ENCODE results near the gene KIAA1671.

Gene KIAA1671

GRCh38 chr22:25069758-25070481 is 117.4 kb downstream of the KIAA1671 start:
- no peak for DNase-seq

DNA sequence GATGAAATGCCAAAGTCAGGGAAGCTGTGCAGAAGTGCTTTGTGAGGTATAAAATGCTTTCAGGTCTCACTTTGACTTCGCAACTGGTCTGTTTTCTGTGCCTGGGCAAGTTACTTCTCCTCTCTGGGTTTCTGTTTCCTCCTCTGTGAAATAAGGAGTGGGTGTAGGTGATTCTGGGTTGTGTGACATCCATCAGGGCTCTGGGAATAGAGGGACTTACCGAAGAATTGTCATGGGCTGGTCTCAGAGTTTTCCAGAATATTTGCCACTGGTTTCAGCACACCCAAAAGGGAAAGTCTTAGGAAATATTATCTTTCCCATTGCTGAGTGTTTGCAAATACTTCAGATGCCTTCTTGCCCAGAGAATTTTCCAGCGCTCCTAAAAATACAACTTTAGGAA is 118.4 kb downstream of the KIAA1671 start:
- DNase-seq, result peak; percentile 53

- no peak for DNase-seq
Observed at GRCh38 chr22:25071720-25072119, 119.2 kb downstream of the KIAA1671 start.

- DNase-seq, result no peak
Observed at GRCh38 chr22:25072406-25072805, 119.9 kb downstream of the KIAA1671 start.

GRCh38 chr22:25076336-25076735 is 123.8 kb downstream of the KIAA1671 start:
- DNase-seq, result no peak

- no peak for DNase-seq
Observed at GRCh38 chr22:25077056-25077455, 124.5 kb downstream of the KIAA1671 start.

GRCh38 chr22:25077964-25078363 is 125.4 kb downstream of the KIAA1671 start:
- no peak for DNase-seq

DNA sequence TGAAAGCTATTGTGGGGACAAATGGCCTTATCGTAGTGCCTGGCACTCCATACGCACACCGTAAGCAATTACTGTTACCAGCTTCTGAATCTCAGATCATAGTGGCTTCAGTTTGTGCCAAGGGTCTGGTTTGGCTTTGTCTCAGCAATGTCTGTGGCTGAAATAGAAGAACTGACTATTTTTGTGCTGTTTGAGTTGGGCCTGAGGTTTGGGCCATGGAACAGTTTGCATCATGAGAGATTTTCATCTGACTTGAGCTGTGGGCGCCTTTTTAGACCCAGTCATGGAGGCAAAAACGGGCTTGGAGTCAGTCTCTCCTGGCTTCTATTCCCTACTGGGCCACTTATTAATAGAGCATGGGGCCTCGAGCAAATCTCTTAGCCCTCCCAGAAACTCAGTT is 126.1 kb downstream of the KIAA1671 start:
- DNase-seq, result no peak

- no peak for DNase-seq
Observed at GRCh38 chr22:25080855-25081254, 128.3 kb downstream of the KIAA1671 start.

GRCh38 chr22:25081409-25081824 is 128.9 kb downstream of the KIAA1671 start:
- DNase-seq, result no peak

DNA sequence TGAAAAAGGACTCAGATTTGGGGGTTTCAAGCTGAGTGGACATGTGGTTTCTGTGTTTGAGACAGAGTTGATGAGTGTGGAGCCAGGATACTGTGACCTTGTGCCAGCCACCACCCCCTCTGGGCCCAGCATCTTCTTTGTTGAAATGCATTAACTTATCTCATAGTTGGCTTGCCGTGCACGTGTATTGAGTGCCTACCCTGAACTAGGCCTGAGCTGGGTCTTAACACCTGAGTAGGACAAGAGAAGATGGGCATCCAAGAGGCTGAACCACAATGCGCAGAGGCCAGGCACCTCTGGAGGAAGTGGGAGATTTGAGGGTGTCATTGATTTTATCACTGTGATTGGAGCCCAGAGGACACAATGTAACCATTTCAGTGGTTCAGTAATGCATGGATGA is 129.6 kb downstream of the KIAA1671 start:
- DNase-seq, result no peak

- no peak for DNase-seq
Observed at GRCh38 chr22:25083056-25083806, 130.7 kb downstream of the KIAA1671 start.

DNA sequence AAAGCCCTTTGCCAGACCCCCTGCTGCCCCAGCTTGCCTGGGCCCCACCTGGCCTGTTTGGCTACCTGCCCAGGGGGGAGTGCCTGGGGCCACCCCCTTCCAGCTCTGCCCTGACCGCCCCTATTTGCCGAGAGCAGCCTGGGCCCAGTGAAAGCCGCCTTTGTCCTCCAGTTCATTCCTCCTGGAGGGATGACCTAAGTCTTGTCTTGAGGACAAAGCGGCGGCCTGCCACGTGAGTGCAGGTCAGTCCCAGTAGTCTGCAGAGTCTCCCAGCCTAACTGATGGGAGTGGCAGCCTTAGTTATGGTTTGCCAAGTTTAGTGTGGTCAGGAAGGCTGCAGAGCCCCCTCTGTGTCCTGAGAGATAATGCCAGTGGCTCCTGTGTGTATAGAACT is 131.3 kb downstream of the KIAA1671 start:
- no peak for DNase-seq

DNA sequence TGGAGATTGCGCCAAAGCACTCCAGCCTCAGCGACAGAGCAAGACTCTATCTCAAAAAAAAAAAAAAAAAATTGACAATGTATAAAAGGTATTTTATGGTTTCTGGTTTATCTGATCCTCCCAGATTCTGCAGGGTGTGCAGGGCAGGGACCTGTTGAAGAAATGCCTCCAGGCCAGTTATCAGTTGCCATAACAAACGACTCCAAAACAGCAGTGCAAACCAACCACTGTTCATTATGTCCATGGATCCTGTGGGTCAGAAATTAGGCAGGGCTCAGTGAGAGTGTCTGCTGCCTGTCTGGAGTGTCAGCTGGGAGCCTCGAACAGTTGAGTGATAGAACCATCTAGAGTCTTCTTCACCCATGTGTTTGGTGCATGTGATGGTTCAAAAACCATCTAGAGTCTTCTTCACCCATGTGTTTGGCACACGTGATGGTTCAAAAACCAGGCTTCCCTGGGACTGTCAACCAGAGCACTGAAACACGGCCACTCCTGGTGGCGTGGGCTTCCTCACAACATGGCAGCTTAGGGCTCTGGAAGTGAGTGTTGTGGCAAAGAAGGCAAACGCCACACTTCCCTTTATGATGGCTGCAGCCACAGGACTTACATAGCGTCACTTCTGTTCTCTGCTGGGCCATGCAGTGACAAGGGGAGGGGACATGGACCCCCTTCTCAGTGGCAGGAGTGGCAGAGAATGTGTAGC is 132.0 kb downstream of the KIAA1671 start:
- DNase-seq, result no peak

DNA sequence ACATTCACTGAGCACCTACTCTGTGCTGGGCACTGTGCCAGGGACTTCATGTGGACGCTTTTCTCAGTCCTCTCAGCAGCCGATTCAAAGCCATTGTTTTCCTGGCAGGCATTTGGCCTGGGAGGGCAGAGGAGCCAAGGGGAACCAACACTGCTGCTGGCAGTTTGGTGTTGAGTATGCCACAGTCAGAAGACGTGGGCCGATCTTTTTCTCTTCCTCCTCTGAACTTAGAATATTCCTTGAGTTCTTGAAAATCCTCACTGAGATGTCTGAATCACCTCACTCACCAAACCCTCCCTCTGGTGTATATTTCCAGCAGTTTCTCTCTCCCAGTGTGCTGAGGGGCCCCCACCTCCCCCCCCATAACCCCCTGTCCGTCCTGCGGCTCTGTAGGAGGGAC is 132.6 kb downstream of the KIAA1671 start:
- DNase-seq, result no peak

DNA sequence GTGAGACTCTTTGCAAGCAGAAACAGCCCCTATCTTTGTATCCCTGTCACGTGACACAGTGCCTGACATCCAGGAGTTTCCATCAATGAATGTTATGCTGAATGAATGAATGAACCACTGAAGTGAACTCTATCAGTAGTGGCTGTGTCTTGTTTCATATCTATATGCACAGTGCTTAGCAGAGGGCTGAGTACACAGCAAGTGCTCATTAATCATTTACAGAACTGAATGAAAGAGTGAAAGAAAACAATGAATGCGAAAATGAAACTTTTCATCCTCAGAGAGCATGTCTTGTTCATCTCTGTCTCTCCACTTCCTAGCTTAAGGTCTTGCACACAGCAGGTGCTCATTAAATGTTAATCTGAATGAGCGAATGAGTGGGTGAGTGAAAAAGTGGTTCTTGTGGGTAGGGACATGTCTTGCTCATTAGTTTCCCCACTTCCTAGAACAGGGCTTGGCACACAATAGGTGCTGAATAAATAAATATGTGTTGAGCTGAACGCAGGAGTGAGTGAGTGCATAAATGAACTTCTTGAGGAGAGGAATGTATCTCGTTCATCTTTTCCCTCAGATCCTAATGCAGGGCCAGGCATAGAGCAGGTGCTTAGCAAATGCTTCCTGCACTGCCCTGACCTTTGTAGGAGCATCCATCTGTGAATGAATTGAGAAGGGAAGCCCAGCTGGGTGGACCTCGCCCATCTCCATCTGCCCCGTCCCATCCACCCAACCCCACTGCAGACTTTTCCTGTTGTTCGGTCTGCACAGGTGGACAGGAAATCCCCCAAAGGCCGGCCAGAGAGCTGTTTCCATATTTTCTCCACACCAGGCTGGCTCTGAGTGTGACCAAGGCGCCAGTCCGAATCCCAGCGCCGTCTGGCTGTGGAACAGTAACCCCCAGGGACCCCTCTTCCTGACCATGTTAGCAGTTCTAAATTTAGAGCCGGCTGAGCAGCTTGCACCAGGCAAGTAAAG is 133.7 kb downstream of the KIAA1671 start:
- peak; percentile 2 for DNase-seq

- DNase-seq, result no peak
Observed at GRCh38 chr22:25086902-25087282, 134.4 kb downstream of the KIAA1671 start.

GRCh38 chr22:25090225-25090890 is 137.8 kb downstream of the KIAA1671 start:
- no peak for DNase-seq

DNA sequence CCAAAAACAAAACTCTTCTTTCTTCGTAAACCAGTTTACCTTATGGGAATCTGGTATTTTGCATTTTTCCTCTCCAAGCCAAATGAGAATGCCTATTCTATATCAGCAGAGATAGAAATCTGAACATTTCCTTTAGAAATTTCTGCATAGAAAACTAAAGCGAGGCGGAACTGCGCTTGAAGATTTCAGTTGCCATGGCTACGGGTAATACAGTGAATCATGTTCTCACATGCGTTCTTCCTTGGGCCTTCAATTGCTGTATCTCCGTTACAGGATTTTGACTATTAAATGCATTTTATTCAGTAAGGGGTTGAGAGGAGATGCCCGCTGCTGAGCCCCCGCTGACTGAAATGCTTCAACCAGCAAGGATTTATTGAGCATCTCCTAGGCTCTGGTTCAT is 138.9 kb downstream of the KIAA1671 start:
- DNase-seq, result no peak

DNA sequence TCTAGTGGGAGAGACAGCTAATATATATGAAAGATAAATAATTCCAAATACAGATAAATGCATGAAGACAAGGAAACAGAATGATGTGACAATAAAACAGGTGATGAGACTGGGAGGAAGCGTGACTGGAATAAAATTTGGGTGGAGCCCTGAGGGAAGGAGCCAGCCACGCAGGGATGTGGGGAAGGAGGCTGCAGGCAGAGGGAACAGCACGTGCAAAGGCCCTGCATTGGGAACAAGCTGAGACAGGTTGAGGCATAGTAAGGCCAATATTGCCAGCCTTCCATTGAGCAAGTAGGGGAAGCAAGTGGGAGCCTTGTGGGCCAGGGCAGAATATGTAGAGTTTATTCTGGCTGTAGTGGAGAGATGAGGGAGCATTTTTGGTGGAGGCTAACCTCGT is 139.6 kb downstream of the KIAA1671 start:
- no peak for DNase-seq

DNA sequence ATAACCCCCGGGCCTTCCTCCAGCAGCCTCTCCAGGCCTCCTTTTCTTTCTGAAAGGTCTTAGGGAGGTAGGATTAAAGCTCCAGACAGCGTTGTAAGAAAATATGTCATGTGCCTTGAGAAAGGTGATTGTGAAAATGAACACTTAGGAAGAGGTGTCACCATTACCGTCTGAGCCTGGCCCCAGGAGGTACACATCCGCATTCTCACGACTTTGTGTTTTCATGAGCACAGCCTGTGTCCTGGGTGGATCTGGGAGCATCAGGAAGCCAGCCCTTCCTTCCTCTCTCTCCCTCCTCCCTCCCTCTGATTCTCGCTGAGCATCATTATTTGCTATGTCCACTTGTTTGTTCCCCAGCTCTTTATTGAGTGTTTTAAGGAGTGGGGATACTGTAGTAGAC is 142.1 kb downstream of the KIAA1671 start:
- DNase-seq, result no peak

GRCh38 chr22:25095869-25096268 is 143.4 kb downstream of the KIAA1671 start:
- no peak for DNase-seq

Data from inflammatory macrophage treated with lipopolysaccharide for 4 hours (primary cell).